HTERT RPE-1 (cell line): ENCODE measurements around the gene TESPA1.
"Not testable (repeated sequence)": the region's sequence is repeated elsewhere in the genome, so short reads cannot be mapped to it uniquely, and the experiment has no call there.

Source experiments
- in situ Hi-C: fragments of 300-500 bp; cut with MboI; formaldehyde crosslinking; loops from 4 replicates; pipeline ENCODE4 v1.14.3; 2020; ENCODE audit warnings: low sequenced_read_pairs

TESPA1 gene

GRCh38 chr12:54949073-54949711 is 35.4 kb downstream of the TESPA1 start:
- in situ Hi-C loops, result no loop called here

GRCh38 chr12:54948171-54948570 is 36.4 kb downstream of the TESPA1 start:
- in situ Hi-C loops, result no loop called here

GRCh38 chr12:54945082-54945481 is 39.5 kb downstream of the TESPA1 start:
- in situ Hi-C loops, result no loop called here

- in situ Hi-C loops, result not testable (repeated sequence)
Observed at GRCh38 chr12:54943292-54943691, 41.3 kb downstream of the TESPA1 start.

GRCh38 chr12:54941659-54942058 is 42.9 kb downstream of the TESPA1 start:
- in situ Hi-C loops, result no loop called here

GRCh38 chr12:54940727-54941315 is 43.7 kb downstream of the TESPA1 start:
- in situ Hi-C loops, result no loop called here

GRCh38 chr12:54937929-54938328 is 46.6 kb downstream of the TESPA1 start:
- in situ Hi-C loops, result no loop called here

- in situ Hi-C loops, result no loop called here
Observed at GRCh38 chr12:54937376-54937775, 47.2 kb downstream of the TESPA1 start.

- in situ Hi-C loops, result no loop called here
Observed at GRCh38 chr12:54936736-54937135, 47.8 kb downstream of the TESPA1 start.

GRCh38 chr12:54935235-54935951 is 49.2 kb downstream of the TESPA1 start:
- in situ Hi-C loops, result no loop called here

GRCh38 chr12:54934419-54934818 is 50.1 kb downstream of the TESPA1 start:
- in situ Hi-C loops, result no loop called here

GRCh38 chr12:54933376-54933775 is 51.2 kb downstream of the TESPA1 start:
- in situ Hi-C loops, result no loop called here

- in situ Hi-C loops, result no loop called here
Observed at GRCh38 chr12:54932691-54933090, 51.9 kb downstream of the TESPA1 start.

GRCh38 chr12:54932038-54932437 is 52.5 kb downstream of the TESPA1 start:
- in situ Hi-C loops, result no loop called here

GRCh38 chr12:54929998-54930397 is 54.6 kb downstream of the TESPA1 start:
- in situ Hi-C loops, result no loop called here

GRCh38 chr12:54926246-54926645 is 58.3 kb downstream of the TESPA1 start:
- in situ Hi-C loops, result no loop called here

- in situ Hi-C loops, result no loop called here
Observed at GRCh38 chr12:54924972-54925707, 59.4 kb downstream of the TESPA1 start.

- in situ Hi-C loops, result no loop called here
Observed at GRCh38 chr12:54917001-54917488, 67.5 kb downstream of the TESPA1 start.
